NCI-H460 (cell line): Measurements from ENCODE around the gene GABRA6. TPM values are rescaled to one million over a fixed set of nuclear protein-coding genes. Genes with fewer than 3 reads are reported as not detected.
"Not testable (repeated sequence)": the region's sequence is repeated elsewhere in the genome, so short reads cannot be mapped to it uniquely, and the experiment has no call there.

Source experiments
- DNase-seq: peaks from one replicate; pipeline ENCODE4 v3.0.0-alpha.2; 2016; ENCODE audit warnings: low read depth; ENCODE audit errors: extremely low read depth
- polyA plus RNA-seq: library from polyadenylated mRNA; depleted of rRNA; stranded (reverse); fragments of >200 nt; gene quantifications from 2 replicates; pipeline ENCODE4 v1.2.3, GENCODE V29; 2014; cell fraction: nucleus; rRNA removed
- total RNA-seq: library from RNA; depleted of rRNA; stranded (reverse); fragments of >200 nt; shearing (Covaris generic); gene quantifications from 2 replicates; pipeline ENCODE4 v1.2.3, GENCODE V29; 2014; rRNA removed

Gene GABRA6
- total RNA-seq, result not detected in 2 replicates
- not detected in 2 replicates for polyA plus RNA-seq

GRCh38 chr5:161685461-161685860 lies at the start of gene GABRA6:
TSS of gene GABRA6 (plus strand) at chr5:161685721. CDS start at chr5:161685990, 269 bp downstream.
- no peak for DNase-seq

- no peak for DNase-seq
These were observed 47.9 kb upstream of the GABRA6 start for GRCh38 chr5:161637591-161637990.

GRCh38 chr5:161641444-161641843 lies 44.1 kb upstream of the GABRA6 start:
- DNase-seq, result no peak

GRCh38 chr5:161645264-161645663 lies 40.3 kb upstream of the GABRA6 start:
- DNase-seq, result no peak

GRCh38 chr5:161651926-161652325 lies 33.6 kb upstream of the GABRA6 start:
- not testable (repeated sequence) for DNase-seq

GRCh38 chr5:161660806-161661205 lies 24.7 kb upstream of the GABRA6 start:
- no peak for DNase-seq

GRCh38 chr5:161663431-161663830 lies 22.1 kb upstream of the GABRA6 start:
- no peak for DNase-seq

- DNase-seq, result no peak
These were observed 9.4 kb upstream of the GABRA6 start for GRCh38 chr5:161676103-161676502.

- DNase-seq, result no peak
These were observed 628 bp downstream of the GABRA6 start for GRCh38 chr5:161686149-161686548.

- DNase-seq, result no peak
These were observed 1.4 kb downstream of the GABRA6 start for GRCh38 chr5:161686881-161687280.

- no peak for DNase-seq
These were observed 1.8 kb downstream of the GABRA6 start for GRCh38 chr5:161687316-161687715.

- DNase-seq, result no peak
These were observed 6.4 kb downstream of the GABRA6 start for GRCh38 chr5:161691911-161692310.

- no peak for DNase-seq
These were observed 11.5 kb downstream of the GABRA6 start for GRCh38 chr5:161697001-161697400.

GRCh38 chr5:161700065-161700464 lies 14.5 kb downstream of the GABRA6 start:
- no peak for DNase-seq

GRCh38 chr5:161703528-161703927 lies 18.0 kb downstream of the GABRA6 start:
- DNase-seq, result no peak

- DNase-seq, result no peak
These were observed 21.9 kb downstream of the GABRA6 start for GRCh38 chr5:161707382-161707781.

GRCh38 chr5:161709239-161709638 lies 23.7 kb downstream of the GABRA6 start:
- DNase-seq, result no peak

- no peak for DNase-seq
These were observed 27.5 kb downstream of the GABRA6 start for GRCh38 chr5:161713042-161713441.

GRCh38 chr5:161719157-161719556 lies 33.6 kb downstream of the GABRA6 start:
- no peak for DNase-seq

GRCh38 chr5:161720460-161720859 lies 34.9 kb downstream of the GABRA6 start:
- DNase-seq, result no peak

- no peak for DNase-seq
These were observed 49.2 kb downstream of the GABRA6 start for GRCh38 chr5:161734741-161735140.

GRCh38 chr5:161740433-161740832 lies 54.9 kb downstream of the GABRA6 start:
- no peak for DNase-seq

GRCh38 chr5:161744276-161744675 lies 58.8 kb downstream of the GABRA6 start:
- DNase-seq, result no peak
